Measurements from ENCODE around the gene PASK. TPM values are rescaled to one million over a fixed set of nuclear protein-coding genes. Genes with fewer than 3 reads are reported as not detected.

The PASK gene
- polyA plus RNA-seq, 1 donor (not counting 4 experiments of a cell fraction or from before 2014, with no cell fraction given), result 4.3 TPM

DNA sequence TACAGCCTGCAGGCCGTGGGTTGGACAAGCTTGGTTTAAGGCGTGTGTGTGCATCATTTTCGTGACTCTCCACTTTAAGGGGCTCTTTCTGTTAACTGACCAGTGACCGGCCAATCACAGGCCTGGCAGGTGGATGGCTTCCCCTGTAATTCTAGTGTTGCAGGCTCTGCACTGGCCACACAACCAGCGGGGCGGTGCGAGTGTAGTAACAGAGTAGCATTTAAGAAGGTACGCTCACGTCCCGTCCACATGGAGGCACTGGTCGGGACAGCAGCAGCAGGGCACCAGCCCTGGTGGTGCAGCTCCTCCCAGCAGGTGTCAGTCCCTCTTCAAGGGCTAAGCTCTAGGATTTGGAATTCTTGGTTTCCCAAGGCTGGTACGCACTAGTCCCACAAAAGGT is 31.2 kb upstream of the PASK start:
- TF ChIP-seq EZH2 (IDR thresholded peaks at IDR 0.05; ENCODE audit: low read length), result no peak
- TF ChIP-seq, protein P1, sequence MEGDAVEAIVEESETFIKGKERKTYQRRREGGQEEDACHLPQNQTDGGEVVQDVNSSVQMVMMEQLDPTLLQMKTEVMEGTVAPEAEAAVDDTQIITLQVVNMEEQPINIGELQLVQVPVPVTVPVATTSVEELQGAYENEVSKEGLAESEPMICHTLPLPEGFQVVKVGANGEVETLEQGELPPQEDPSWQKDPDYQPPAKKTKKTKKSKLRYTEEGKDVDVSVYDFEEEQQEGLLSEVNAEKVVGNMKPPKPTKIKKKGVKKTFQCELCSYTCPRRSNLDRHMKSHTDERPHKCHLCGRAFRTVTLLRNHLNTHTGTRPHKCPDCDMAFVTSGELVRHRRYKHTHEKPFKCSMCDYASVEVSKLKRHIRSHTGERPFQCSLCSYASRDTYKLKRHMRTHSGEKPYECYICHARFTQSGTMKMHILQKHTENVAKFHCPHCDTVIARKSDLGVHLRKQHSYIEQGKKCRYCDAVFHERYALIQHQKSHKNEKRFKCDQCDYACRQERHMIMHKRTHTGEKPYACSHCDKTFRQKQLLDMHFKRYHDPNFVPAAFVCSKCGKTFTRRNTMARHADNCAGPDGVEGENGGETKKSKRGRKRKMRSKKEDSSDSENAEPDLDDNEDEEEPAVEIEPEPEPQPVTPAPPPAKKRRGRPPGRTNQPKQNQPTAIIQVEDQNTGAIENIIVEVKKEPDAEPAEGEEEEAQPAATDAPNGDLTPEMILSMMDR (optimal IDR thresholded peaks at IDR 0.05 in 1 of 3, IDR thresholded peaks at IDR 0.05 in 1 of 3, conservative IDR thresholded peaks at IDR 0.05 in 1 of 3; ENCODE audit: extremely low read depth in 1 of 3, insufficient read depth in 2 of 3, low read length in 3 of 3), result no peak
- no peak overlapping the region for H3K4me2 ChIP-seq (ENCODE audit: control insufficient read depth, extremely low read depth, insufficient read depth, low read depth, low read length)
- no peak overlapping the region for H2AFZ ChIP-seq (ENCODE audit: control insufficient read depth, low read length)
- H3K4me3 ChIP-seq (ENCODE audit: control insufficient read depth in 2 of 3, extremely low read depth in 1 of 3, insufficient read depth in 2 of 3, low read depth in 1 of 3, low read length in 3 of 3), result no peak overlapping the region
- DNase-seq (ENCODE audit: low read depth, low spot score), result no peak
- FAIRE-seq, result no peak
- H3K27me3 ChIP-seq (ENCODE audit: control insufficient read depth, extremely low read depth, insufficient read depth, low read length), result no peaks in the 10 kb centered on the region
- peaks cover 6 to 11% of the 10 kb centered on the region in 2 experiments for H3K36me3 ChIP-seq (ENCODE audit: control insufficient read depth in 2 of 2, extremely low read depth in 1 of 2, insufficient read depth in 2 of 2, low read length in 2 of 2)
- no peaks in the 10 kb centered on the region for H3K9me3 ChIP-seq (ENCODE audit: control insufficient read depth, low read depth, low read length)
- dilution Hi-C loops (cut with MboI; ENCODE audit: extremely low pct_ligation_motif_present, low sequenced_read_pairs), result no loop called here
- H4K20me1 ChIP-seq (ENCODE audit: control insufficient read depth, extremely low read depth, insufficient read depth, low read length), result no peaks in the 10 kb centered on the region
- H3K4me1 ChIP-seq (ENCODE audit: control insufficient read depth, extremely low read depth, insufficient read depth, low read length), result no peaks in the 10 kb centered on the region
- H3K9ac ChIP-seq (ENCODE audit: control insufficient read depth, extremely low read depth, insufficient read depth, low read length), result no peak overlapping the region
- no peaks in the 10 kb centered on the region for H3K79me2 ChIP-seq (ENCODE audit: control insufficient read depth, insufficient read depth, low read length)
- H3K9me1 ChIP-seq (ENCODE audit: control insufficient read depth, extremely low read depth, insufficient read depth, low read length), result no peaks in the 10 kb centered on the region
- H3K27ac ChIP-seq (ENCODE audit: control insufficient read depth, insufficient read depth, low read length), result no peak overlapping the region

DNA sequence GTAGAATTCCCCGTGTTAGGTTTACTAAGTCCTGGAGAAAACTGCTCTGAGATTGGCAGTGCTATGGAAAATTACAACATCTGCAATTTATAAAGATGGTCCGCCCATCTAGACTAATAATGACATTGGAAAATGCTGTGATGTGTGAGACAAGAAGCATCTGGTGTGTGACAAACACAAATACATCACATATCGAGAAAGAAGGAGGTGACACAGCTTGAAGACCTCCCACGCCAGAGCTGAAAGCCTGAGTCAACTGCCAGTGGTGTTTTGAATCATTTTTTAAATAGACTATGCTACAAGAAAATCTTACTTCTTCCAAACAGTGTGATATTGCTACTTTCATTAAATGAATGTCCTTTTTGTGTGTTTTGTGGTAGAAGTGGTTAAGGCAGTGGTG is 30.6 kb upstream of the PASK start:
- no peak for FAIRE-seq
- Histone ChIP-seq H3K79me2 (ENCODE audit: control insufficient read depth, insufficient read depth, low read length) (no peaks in the 10 kb centered on the region), H3K4me1 (ENCODE audit: control insufficient read depth, extremely low read depth, insufficient read depth, low read length) (no peaks in the 10 kb centered on the region), H3K9me1 (ENCODE audit: control insufficient read depth, extremely low read depth, insufficient read depth, low read length) (no peaks in the 10 kb centered on the region), H2AFZ (ENCODE audit: control insufficient read depth, low read length) (no peak overlapping the region), H3K4me2 (ENCODE audit: control insufficient read depth, extremely low read depth, insufficient read depth, low read depth, low read length) (no peak overlapping the region), H3K9me3 (ENCODE audit: control insufficient read depth, low read depth, low read length) (no peaks in the 10 kb centered on the region), H3K9ac (ENCODE audit: control insufficient read depth, extremely low read depth, insufficient read depth, low read length) (no peak overlapping the region), H3K36me3 (ENCODE audit: control insufficient read depth in 2 of 2, extremely low read depth in 1 of 2, insufficient read depth in 2 of 2, low read length in 2 of 2) (peaks cover 6 to 12% of the 10 kb centered on the region in 2 experiments), H3K4me3 (ENCODE audit: control insufficient read depth in 2 of 3, extremely low read depth in 1 of 3, insufficient read depth in 2 of 3, low read depth in 1 of 3, low read length in 3 of 3) (no peak overlapping the region), H3K27ac (ENCODE audit: control insufficient read depth, insufficient read depth, low read length) (no peak overlapping the region), H3K27me3 (ENCODE audit: control insufficient read depth, extremely low read depth, insufficient read depth, low read length) (no peaks in the 10 kb centered on the region), H4K20me1 (ENCODE audit: control insufficient read depth, extremely low read depth, insufficient read depth, low read length) (no peaks in the 10 kb centered on the region)
- TF ChIP-seq EZH2 (IDR thresholded peaks at IDR 0.05; ENCODE audit: low read length), result no peak
- TF ChIP-seq, protein P1 (optimal IDR thresholded peaks at IDR 0.05 in 1 of 3, IDR thresholded peaks at IDR 0.05 in 1 of 3, conservative IDR thresholded peaks at IDR 0.05 in 1 of 3; ENCODE audit: extremely low read depth in 1 of 3, insufficient read depth in 2 of 3, low read length in 3 of 3), result no peak
- dilution Hi-C loops (cut with MboI; ENCODE audit: extremely low pct_ligation_motif_present, low sequenced_read_pairs), result no loop called here
- DNase-seq (ENCODE audit: low read depth, low spot score), result no peak
